Kidney epithelial cell (primary cell): ENCODE data around the gene AEN. TPM values are rescaled to one million over a fixed set of nuclear protein-coding genes. Genes with fewer than 3 reads are reported as not detected.

Experiments
- DNase-seq: peaks from one replicate; pipeline ENCODE4 v3.0.0-alpha.2; 2010; ENCODE audit warnings: low read depth
- H3K27me3 ChIP-seq: 2 replicates; pipeline ENCODE4 v1.6.0; 2011; ENCODE audit warnings: low read length; ENCODE audit not compliant: control insufficient read depth, insufficient read depth
- H3K36me3 ChIP-seq: 2 replicates; pipeline ENCODE4 v1.5.1; 2011; ENCODE audit warnings: low read length; ENCODE audit not compliant: control insufficient read depth, insufficient read depth
- H3K4me3 ChIP-seq: 2 replicates; pipeline ENCODE4 v1.5.1; 2011; ENCODE audit warnings: low read depth, mild to moderate bottlenecking, control low read depth, low read length
- CTCF ChIP-seq: IDR thresholded peaks from 2 replicates; pipeline ENCODE4 v1.5.1; 2011; ENCODE audit warnings: mild to moderate bottlenecking, moderate library complexity, low read length, control low read depth, inconsistent platforms; ENCODE audit not compliant: insufficient read depth, poor library complexity, severe bottlenecking
- total RNA-seq: library from RNA; depleted of rRNA; stranded (reverse); fragments of >200 nt; gene quantifications from 2 replicates; pipeline ENCODE4 v1.2.3, GENCODE V29; 2015

Gene AEN
- total RNA-seq, 1 donor from 2014 or later = 78.7 TPM

- no peak for TF ChIP-seq CTCF
- no peaks in the 10 kb centered on the region for H3K36me3 ChIP-seq
- H3K4me3 ChIP-seq = no peak overlapping the region
- H3K27me3 ChIP-seq = no peaks in the 10 kb centered on the region
- DNase-seq = peak; percentile 18
Observed at GRCh38 chr15:88648357-88649214, 27.4 kb downstream of the AEN start.

- H3K27me3 ChIP-seq = no peaks in the 10 kb centered on the region
- DNase-seq = peak; percentile 89
- no peak for TF ChIP-seq CTCF
- no peaks in the 10 kb centered on the region for H3K36me3 ChIP-seq
- no peak overlapping the region for H3K4me3 ChIP-seq
Observed at GRCh38 chr15:88649286-88649733, 28.2 kb downstream of the AEN start.

- no peak for DNase-seq
- H3K27me3 ChIP-seq = no peaks in the 10 kb centered on the region
- no peaks in the 10 kb centered on the region for H3K36me3 ChIP-seq
- TF ChIP-seq CTCF = no peak
- H3K4me3 ChIP-seq = no peak overlapping the region
Observed at GRCh38 chr15:88649753-88650551, 28.8 kb downstream of the AEN start.

DNA sequence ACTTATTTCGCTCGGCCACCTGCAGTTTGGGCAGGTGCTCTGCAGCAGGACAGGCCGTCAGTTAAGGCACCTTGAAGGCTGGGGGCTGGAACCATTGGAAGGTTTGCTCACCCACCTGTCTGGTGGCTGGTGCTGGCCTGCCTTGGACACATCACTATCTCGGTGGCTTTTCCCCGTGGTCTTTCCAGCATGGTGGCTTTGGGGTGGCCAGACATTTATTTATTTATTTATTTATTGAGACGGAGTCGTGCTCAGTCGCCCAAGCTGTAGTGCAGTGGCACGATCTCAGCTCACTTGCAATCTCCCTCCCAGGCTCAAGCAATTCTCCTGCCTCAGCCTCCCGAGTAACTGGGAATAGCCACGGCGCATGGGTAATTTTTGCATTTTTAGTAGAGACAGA is 29.4 kb downstream of the AEN start:
- H3K4me3 ChIP-seq = no peak overlapping the region
- no peak for TF ChIP-seq CTCF
- H3K36me3 ChIP-seq = no peaks in the 10 kb centered on the region
- no peak for DNase-seq
- no peaks in the 10 kb centered on the region for H3K27me3 ChIP-seq

DNA sequence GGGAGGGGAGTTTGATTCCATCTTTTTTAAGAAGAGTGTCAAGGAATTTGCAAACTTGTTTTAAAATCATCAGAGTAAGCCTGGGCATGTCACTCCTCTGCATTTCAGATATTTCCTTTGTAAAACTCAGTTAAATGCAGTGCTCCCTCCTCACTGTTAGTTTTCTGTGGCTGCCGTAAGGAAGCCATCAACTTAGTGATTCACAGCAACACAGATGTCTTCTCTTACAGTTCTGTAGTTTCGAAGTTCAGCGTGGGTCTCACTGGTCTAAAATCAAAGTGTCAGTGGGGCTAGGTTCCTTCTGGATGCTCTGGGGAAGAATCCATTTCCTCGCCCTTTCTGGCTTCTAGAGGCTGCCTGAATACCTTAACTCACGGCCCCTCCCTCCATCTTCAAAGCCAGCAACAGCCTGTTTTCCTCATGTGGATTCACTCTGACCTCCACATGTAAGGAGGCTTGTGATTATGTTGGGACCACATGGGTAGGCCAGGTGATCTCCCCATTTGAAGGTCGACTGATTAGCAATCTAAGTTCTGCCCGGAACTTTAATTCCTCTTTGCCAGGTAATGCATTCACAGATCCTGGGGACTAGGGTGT is 30.1 kb downstream of the AEN start:
- no peak for TF ChIP-seq CTCF
- no peak for DNase-seq
- no peaks in the 10 kb centered on the region for H3K27me3 ChIP-seq
- no peak overlapping the region for H3K4me3 ChIP-seq
- H3K36me3 ChIP-seq = no peaks in the 10 kb centered on the region
